ENCODE results near the gene TPSB2.

The TPSB2 gene

DNA sequence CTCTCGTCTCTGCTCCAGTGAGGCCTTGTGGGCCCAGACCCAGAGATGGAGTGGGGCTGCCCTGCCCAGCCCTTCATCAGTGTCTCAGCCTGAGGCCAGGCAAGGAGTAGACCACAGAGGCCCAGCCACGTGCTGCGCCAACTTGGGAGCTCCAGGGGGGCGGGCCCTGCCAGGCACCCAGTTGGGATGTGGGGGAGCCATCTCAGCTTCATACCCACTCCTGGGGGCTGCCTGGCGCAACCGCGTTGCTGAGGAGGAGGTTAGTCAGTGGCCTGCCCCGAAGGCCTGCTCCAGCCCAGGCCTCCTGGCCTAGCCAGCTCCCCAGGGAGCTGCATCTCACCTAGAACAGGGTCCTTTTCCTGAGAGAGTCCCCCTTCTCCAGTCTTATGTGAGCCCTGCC is 16.8 kb downstream of the TPSB2 start:
- Histone ChIP-seq H3K9me3 (ENCODE audit: control insufficient read depth, insufficient read depth, low read length) (no peaks in the 10 kb centered on the region), H3K36me3 (ENCODE audit: control insufficient read depth, insufficient read depth, low read length) (peaks cover 71% of the 10 kb centered on the region), H3K27me3 (ENCODE audit: control insufficient read depth, insufficient read depth, low read length) (no peaks in the 10 kb centered on the region), H3K4me1 (ENCODE audit: control insufficient read depth, insufficient read depth, low read length) (no peaks in the 10 kb centered on the region), H3K4me3 (ENCODE audit: low read depth, low read length) (no peak overlapping the region), H3K9ac (ENCODE audit: low read depth, low read length) (no peak overlapping the region)

GRCh38 chr16:1212616-1213194 is 17.3 kb downstream of the TPSB2 start:
- H3K9me3 ChIP-seq (ENCODE audit: control insufficient read depth, insufficient read depth, low read length): no peaks in the 10 kb centered on the region
- no peaks in the 10 kb centered on the region for H3K27me3 ChIP-seq (ENCODE audit: control insufficient read depth, insufficient read depth, low read length)
- H3K4me1 ChIP-seq (ENCODE audit: control insufficient read depth, insufficient read depth, low read length): no peaks in the 10 kb centered on the region
- H3K36me3 ChIP-seq (ENCODE audit: control insufficient read depth, insufficient read depth, low read length): peaks cover 71% of the 10 kb centered on the region
- no peak overlapping the region for H3K9ac ChIP-seq (ENCODE audit: low read depth, low read length)
- no peak overlapping the region for H3K4me3 ChIP-seq (ENCODE audit: low read depth, low read length)

GRCh38 chr16:1211451-1212268 is 18.3 kb downstream of the TPSB2 start:
- Histone ChIP-seq H3K4me1 (ENCODE audit: control insufficient read depth, insufficient read depth, low read length) (no peaks in the 10 kb centered on the region), H3K9ac (ENCODE audit: low read depth, low read length) (no peak overlapping the region), H3K4me3 (ENCODE audit: low read depth, low read length) (no peak overlapping the region), H3K36me3 (ENCODE audit: control insufficient read depth, insufficient read depth, low read length) (peaks cover 70% of the 10 kb centered on the region), H3K27me3 (ENCODE audit: control insufficient read depth, insufficient read depth, low read length) (no peaks in the 10 kb centered on the region), H3K9me3 (ENCODE audit: control insufficient read depth, insufficient read depth, low read length) (no peaks in the 10 kb centered on the region)

GRCh38 chr16:1210461-1210860 is 19.5 kb downstream of the TPSB2 start:
- Histone ChIP-seq H3K4me1 (ENCODE audit: control insufficient read depth, insufficient read depth, low read length) (no peaks in the 10 kb centered on the region), H3K9me3 (ENCODE audit: control insufficient read depth, insufficient read depth, low read length) (no peaks in the 10 kb centered on the region), H3K4me3 (ENCODE audit: low read depth, low read length) (no peak overlapping the region), H3K27me3 (ENCODE audit: control insufficient read depth, insufficient read depth, low read length) (no peaks in the 10 kb centered on the region), H3K36me3 (ENCODE audit: control insufficient read depth, insufficient read depth, low read length) (peaks cover 66% of the 10 kb centered on the region), H3K9ac (ENCODE audit: low read depth, low read length) (no peak overlapping the region)

GRCh38 chr16:1209081-1209480 is 20.9 kb downstream of the TPSB2 start:
- Histone ChIP-seq H3K27me3 (ENCODE audit: control insufficient read depth, insufficient read depth, low read length) (no peaks in the 10 kb centered on the region), H3K9me3 (ENCODE audit: control insufficient read depth, insufficient read depth, low read length) (no peaks in the 10 kb centered on the region), H3K36me3 (ENCODE audit: control insufficient read depth, insufficient read depth, low read length) (peaks cover 61% of the 10 kb centered on the region), H3K4me3 (ENCODE audit: low read depth, low read length) (no peak overlapping the region), H3K4me1 (ENCODE audit: control insufficient read depth, insufficient read depth, low read length) (no peaks in the 10 kb centered on the region), H3K9ac (ENCODE audit: low read depth, low read length) (no peak overlapping the region)

DNA sequence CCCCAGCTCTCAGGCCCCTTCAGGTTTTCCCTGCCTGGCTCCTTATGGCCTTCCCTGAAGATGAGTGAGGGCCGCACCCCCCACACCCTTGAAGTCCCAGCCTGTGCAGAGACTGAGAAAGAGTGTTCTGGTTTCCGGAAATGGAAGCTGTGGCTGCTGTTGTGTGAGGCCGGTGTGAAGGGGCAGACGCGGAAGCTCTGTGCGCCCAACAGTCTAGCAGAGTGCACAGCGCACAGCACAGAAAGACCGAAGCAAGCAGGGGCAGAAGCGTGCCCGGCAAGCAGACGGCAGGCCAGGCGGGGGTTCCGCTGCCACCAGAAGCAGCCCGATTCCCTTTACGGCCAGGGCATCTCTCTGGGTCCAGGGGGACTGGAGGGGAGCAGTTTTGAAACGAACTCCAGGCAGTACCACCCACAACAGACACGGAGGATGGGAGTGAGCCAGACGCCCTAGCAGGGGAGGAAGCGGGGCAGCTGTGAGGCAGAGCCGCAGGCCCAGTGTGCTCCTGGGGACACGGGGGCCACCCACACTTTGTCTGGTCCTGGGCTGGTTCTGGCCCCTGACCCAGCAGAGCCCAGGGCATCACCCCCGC is 21.6 kb downstream of the TPSB2 start:
- no peak overlapping the region for H3K9ac ChIP-seq (ENCODE audit: low read depth, low read length)
- peaks cover 61% of the 10 kb centered on the region for H3K36me3 ChIP-seq (ENCODE audit: control insufficient read depth, insufficient read depth, low read length)
- no peaks in the 10 kb centered on the region for H3K27me3 ChIP-seq (ENCODE audit: control insufficient read depth, insufficient read depth, low read length)

GRCh38 chr16:1206786-1207185 is 23.2 kb downstream of the TPSB2 start:
- no peak overlapping the region for H3K4me3 ChIP-seq (ENCODE audit: low read depth, low read length)
- H3K27me3 ChIP-seq (ENCODE audit: control insufficient read depth, insufficient read depth, low read length): no peaks in the 10 kb centered on the region
- H3K9me3 ChIP-seq (ENCODE audit: control insufficient read depth, insufficient read depth, low read length): no peaks in the 10 kb centered on the region
- peaks cover 57% of the 10 kb centered on the region for H3K36me3 ChIP-seq (ENCODE audit: control insufficient read depth, insufficient read depth, low read length)
- H3K9ac ChIP-seq (ENCODE audit: low read depth, low read length): no peak overlapping the region
- H3K4me1 ChIP-seq (ENCODE audit: control insufficient read depth, insufficient read depth, low read length): no peaks in the 10 kb centered on the region

More for the DNA sequence above, 21.6 kb downstream of the TPSB2 start:
- Histone ChIP-seq H3K4me3 (ENCODE audit: low read depth, low read length) (no peak overlapping the region), H3K9me3 (ENCODE audit: control insufficient read depth, insufficient read depth, low read length) (no peaks in the 10 kb centered on the region), H3K4me1 (ENCODE audit: control insufficient read depth, insufficient read depth, low read length) (no peaks in the 10 kb centered on the region)

DNA sequence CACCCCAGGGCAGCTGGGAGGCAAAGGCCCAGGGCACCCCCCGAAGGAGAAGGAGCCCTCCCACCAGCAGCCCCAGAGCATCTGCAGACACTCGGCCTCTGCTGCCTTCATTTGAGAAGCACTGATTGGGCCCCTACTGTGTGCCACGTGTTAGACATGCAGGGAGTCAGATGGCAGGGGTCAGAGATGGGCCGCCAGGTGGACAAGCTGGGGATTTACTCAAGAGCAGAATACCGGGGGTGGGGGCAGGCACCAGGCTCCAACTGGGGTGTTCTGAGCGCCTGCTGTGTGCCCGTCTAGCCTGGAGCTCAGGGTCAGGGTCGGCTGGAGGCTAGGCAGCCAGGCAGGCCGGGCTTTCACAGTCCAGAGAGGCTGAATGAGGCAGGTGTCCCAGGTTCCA is 23.7 kb downstream of the TPSB2 start:
- no peak overlapping the region for H3K4me3 ChIP-seq (ENCODE audit: low read depth, low read length)
- no peaks in the 10 kb centered on the region for H3K27me3 ChIP-seq (ENCODE audit: control insufficient read depth, insufficient read depth, low read length)
- H3K36me3 ChIP-seq (ENCODE audit: control insufficient read depth, insufficient read depth, low read length): peaks cover 57% of the 10 kb centered on the region
- H3K9ac ChIP-seq (ENCODE audit: low read depth, low read length): no peak overlapping the region
- H3K9me3 ChIP-seq (ENCODE audit: control insufficient read depth, insufficient read depth, low read length): no peaks in the 10 kb centered on the region
- no peaks in the 10 kb centered on the region for H3K4me1 ChIP-seq (ENCODE audit: control insufficient read depth, insufficient read depth, low read length)

- Histone ChIP-seq H3K4me1 (ENCODE audit: control insufficient read depth, insufficient read depth, low read length) (no peaks in the 10 kb centered on the region), H3K9me3 (ENCODE audit: control insufficient read depth, insufficient read depth, low read length) (no peaks in the 10 kb centered on the region), H3K27me3 (ENCODE audit: control insufficient read depth, insufficient read depth, low read length) (no peaks in the 10 kb centered on the region), H3K36me3 (ENCODE audit: control insufficient read depth, insufficient read depth, low read length) (peaks cover 59% of the 10 kb centered on the region), H3K4me3 (ENCODE audit: low read depth, low read length) (no peak overlapping the region), H3K9ac (ENCODE audit: low read depth, low read length) (no peak overlapping the region)
Measured at GRCh38 chr16:1204933-1205332, 25.1 kb downstream of the TPSB2 start.

GRCh38 chr16:1202274-1202673 is 27.7 kb downstream of the TPSB2 start:
- H3K4me1 ChIP-seq (ENCODE audit: control insufficient read depth, insufficient read depth, low read length): no peaks in the 10 kb centered on the region
- H3K9me3 ChIP-seq (ENCODE audit: control insufficient read depth, insufficient read depth, low read length): no peaks in the 10 kb centered on the region
- no peaks in the 10 kb centered on the region for H3K27me3 ChIP-seq (ENCODE audit: control insufficient read depth, insufficient read depth, low read length)
- H3K4me3 ChIP-seq (ENCODE audit: low read depth, low read length): no peak overlapping the region
- H3K36me3 ChIP-seq (ENCODE audit: control insufficient read depth, insufficient read depth, low read length): peaks cover 38% of the 10 kb centered on the region
- H3K9ac ChIP-seq (ENCODE audit: low read depth, low read length): no peak overlapping the region

- Histone ChIP-seq H3K9ac (ENCODE audit: low read depth, low read length) (no peak overlapping the region), H3K4me1 (ENCODE audit: control insufficient read depth, insufficient read depth, low read length) (no peaks in the 10 kb centered on the region), H3K36me3 (ENCODE audit: control insufficient read depth, insufficient read depth, low read length) (peaks cover 37% of the 10 kb centered on the region), H3K4me3 (ENCODE audit: low read depth, low read length) (no peak overlapping the region), H3K27me3 (ENCODE audit: control insufficient read depth, insufficient read depth, low read length) (no peaks in the 10 kb centered on the region), H3K9me3 (ENCODE audit: control insufficient read depth, insufficient read depth, low read length) (no peaks in the 10 kb centered on the region)
Measured at GRCh38 chr16:1201444-1201843, 28.5 kb downstream of the TPSB2 start.
